Glutamatergic neuron (in vitro differentiated cells): ENCODE data around the gene FSIP2. TPM values are rescaled to one million over a fixed set of nuclear protein-coding genes. Genes with fewer than 3 reads are reported as not detected.

Experiments
- DNase-seq: peaks from one replicate; pipeline ENCODE4 v3.0.0; 2022
- H3K27ac Mint-ChIP-seq: one replicate; pipeline ENCODE4 v1.8.0; 2020; ENCODE audit warnings: mild to moderate bottlenecking, mixed read lengths, inconsistent platforms; ENCODE audit not compliant: unreplicated experiment
- H3K27me3 Mint-ChIP-seq: one replicate; pipeline ENCODE4 v1.8.0; 2020; ENCODE audit warnings: mild to moderate bottlenecking, moderate library complexity, mixed read lengths, inconsistent platforms; ENCODE audit not compliant: unreplicated experiment
- H3K36me3 Mint-ChIP-seq: one replicate; pipeline ENCODE4 v1.8.0; 2020; ENCODE audit warnings: mild to moderate bottlenecking, mixed read lengths, inconsistent platforms; ENCODE audit not compliant: unreplicated experiment
- H3K4me1 Mint-ChIP-seq: one replicate; pipeline ENCODE4 v1.8.0; 2020; ENCODE audit warnings: mild to moderate bottlenecking, low read depth, mixed read lengths, inconsistent platforms; ENCODE audit not compliant: unreplicated experiment
- H3K4me3 Mint-ChIP-seq: one replicate; pipeline ENCODE4 v1.8.0; 2020; ENCODE audit warnings: mild to moderate bottlenecking, mixed read lengths, inconsistent platforms; ENCODE audit not compliant: unreplicated experiment
- H3K9me3 Mint-ChIP-seq: one replicate; pipeline ENCODE4 v1.8.0; 2020; ENCODE audit warnings: mild to moderate bottlenecking, moderate library complexity, mixed read lengths, inconsistent platforms; ENCODE audit not compliant: unreplicated experiment
- long read RNA-seq: library from polyadenylated mRNA; unstranded; transcript quantifications from one replicate; pipeline ENCODE4 v2.0.0, GENCODE V29; 2020; ENCODE audit not compliant: unreplicated experiment
- total RNA-seq: library from RNA; stranded (reverse); fragmentation: NEBNext Ultra II Directional; extraction: Animal tissue kit (Norgen Biotek cat#: 25700); gene quantifications from one replicate; pipeline ENCODE4 v1.2.1, GENCODE V29; 2021; ENCODE audit not compliant: unreplicated experiment
- TF ChIP-seq, protein P1 (sequence below): fragments of 200-600 bp; sonication (generic); IDR thresholded peaks from one replicate; pipeline ENCODE4 v1.5.0; 2021; ENCODE audit not compliant: partially characterized antibody, unreplicated experiment

FSIP2 gene, protein sequence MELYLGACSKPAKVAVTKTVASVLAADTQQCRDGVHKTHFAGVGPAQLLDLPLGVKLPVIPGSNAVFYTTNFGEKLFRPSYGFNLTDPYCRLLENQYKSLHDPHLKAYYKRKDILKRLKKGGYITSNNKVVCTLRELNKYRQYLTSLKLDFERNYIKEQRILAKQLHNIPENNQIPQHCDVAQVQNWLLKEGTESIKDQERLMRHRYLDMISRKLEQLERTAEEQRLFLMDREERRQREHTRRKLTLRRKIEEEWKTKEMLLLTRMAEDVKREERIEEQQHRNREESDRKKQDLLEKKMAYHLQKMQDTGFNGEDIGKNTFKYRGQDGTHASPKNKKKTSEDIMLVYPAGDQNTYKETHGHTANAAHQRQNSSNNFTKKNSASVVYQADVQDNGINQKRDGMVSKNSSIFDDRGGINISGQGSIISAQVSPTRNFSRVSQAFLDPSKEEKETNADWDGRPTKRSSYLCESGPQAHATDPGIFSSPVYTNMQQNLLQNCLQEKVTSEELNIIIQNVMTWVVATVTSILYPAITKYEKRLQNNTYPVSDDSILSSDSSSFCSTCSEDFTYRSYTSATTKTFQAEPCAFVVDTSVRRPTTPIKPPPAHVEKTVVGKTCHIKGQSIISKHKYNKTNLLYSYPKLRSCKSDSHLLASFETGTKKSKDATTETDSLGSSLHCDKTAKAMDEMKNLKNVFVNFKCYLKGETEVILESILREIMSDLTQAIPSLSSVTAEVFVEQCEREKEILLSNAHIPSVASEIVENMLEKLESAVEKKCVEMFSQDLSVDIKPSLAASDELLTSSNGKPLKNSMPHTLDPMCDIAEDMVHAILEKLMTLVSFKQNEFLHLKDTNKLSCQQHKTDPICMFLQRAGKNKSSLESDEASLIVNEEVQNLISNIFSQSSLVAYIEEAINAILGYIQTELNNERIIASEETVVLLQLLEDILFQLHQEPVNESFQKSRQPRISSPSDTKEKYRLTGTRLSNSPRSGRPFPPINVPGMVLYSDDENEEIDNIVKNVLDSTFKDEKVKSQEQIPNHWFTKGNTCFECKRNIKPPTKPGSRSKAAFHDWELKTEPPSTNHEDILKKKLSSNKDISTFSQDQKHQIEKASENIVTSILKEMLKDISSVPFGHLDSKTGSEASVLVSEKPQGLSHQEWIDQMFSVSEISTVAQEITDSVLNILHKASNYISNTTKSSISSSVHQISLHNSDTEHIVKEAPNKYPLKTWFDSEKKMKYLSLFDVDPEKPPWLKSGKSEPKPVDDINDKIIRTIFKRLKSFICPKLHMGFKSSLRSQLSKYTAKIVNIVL (N-terminal part only)
- total RNA-seq = 56.4 TPM
- long read RNA-seq, partial matches to known transcripts = 0 of 2 reads
- long read RNA-seq, other reads (novel, unspliced or antisense) = 2 of 2 reads

DNA sequence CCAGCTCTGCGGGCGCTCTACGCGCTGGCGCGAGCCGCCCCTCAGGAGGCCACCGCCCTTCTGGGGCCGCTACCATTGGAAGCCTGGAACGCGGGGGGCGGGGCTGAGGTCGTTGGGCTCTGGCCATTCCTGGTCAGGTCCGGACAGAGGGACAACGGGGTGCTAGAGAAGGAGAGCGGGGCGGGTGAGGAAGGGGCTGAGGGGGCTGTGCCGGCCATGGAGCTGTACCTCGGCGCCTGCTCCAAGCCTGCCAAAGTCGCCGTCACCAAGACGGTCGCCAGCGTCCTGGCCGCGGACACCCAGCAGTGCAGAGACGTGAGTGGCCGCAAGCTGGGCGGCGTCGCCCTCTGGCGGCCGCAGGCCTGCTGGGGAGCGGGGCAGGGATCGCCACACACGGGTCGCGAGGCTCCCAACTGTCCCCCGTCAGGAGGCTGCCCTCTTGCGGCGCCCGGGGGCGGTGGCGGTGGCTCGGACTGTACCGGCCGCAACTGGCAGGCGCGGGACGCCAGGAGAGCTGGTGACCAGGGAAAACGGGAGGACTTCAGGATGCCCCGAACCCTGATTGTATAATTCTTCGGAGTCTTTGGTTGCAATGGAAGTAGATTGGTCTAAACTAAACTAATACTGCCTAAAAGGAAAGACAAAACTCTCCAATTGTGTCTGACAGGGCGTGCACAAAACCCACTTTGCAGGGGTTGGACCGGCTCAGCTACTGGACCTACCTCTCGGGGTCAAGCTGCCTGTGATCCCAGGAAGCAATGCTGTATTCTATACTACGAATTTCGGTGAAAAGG, at the start of gene FSIP2:
TSS of gene FSIP2 (plus strand) at position 126 of the 794 bp plus-strand sequence. CDS start at position 217, 91 bp downstream.
- peak within 1 kb of the TSS; percentile 30 for H3K27ac Mint-ChIP-seq
- H3K36me3 Mint-ChIP-seq = peaks cover 6% of the 10 kb centered on the region
- peaks cover 4% of the 10 kb centered on the region for H3K9me3 Mint-ChIP-seq
- H3K27me3 Mint-ChIP-seq = no peaks in the 10 kb centered on the region
- TF ChIP-seq, protein P1, sequence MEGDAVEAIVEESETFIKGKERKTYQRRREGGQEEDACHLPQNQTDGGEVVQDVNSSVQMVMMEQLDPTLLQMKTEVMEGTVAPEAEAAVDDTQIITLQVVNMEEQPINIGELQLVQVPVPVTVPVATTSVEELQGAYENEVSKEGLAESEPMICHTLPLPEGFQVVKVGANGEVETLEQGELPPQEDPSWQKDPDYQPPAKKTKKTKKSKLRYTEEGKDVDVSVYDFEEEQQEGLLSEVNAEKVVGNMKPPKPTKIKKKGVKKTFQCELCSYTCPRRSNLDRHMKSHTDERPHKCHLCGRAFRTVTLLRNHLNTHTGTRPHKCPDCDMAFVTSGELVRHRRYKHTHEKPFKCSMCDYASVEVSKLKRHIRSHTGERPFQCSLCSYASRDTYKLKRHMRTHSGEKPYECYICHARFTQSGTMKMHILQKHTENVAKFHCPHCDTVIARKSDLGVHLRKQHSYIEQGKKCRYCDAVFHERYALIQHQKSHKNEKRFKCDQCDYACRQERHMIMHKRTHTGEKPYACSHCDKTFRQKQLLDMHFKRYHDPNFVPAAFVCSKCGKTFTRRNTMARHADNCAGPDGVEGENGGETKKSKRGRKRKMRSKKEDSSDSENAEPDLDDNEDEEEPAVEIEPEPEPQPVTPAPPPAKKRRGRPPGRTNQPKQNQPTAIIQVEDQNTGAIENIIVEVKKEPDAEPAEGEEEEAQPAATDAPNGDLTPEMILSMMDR = peak; percentile 97
- H3K4me3 Mint-ChIP-seq = peak within 1 kb of the TSS; percentile 80
- DNase-seq = peak; percentile 96
- H3K4me1 Mint-ChIP-seq = peaks cover 4% of the 10 kb centered on the region

DNA sequence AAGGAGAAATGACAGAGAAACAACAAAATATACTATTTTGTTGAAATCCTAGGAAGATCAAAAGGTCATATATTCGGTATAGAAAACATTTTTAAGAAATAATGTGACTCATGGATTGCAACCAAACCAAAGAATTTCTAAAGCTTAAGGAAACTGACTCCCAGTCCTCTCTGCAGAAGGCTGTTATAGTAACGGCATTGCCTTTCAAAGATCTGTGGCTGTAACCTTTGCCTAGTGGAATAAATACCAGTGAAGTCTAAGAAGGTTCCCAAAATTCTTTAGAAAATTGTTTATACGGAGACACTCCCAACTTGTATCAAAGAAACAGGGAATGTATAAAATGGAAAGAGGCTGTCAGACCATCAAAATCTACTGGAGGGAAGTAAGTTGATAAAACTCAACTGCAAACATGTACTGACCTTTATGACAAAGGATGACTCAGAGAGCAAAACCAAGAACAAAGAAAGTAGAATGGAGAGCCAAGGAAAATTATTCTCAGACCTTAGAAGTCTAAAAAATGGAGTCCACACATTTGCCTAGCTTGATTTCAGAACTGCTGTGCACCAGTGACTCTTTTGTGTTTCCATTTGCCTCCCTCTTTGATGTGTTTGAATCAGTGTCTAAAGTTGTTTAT, 48.6 kb upstream of the FSIP2 start:
- H3K9me3 Mint-ChIP-seq = peaks cover 8% of the 10 kb centered on the region
- peaks cover 14% of the 10 kb centered on the region for H3K36me3 Mint-ChIP-seq
- DNase-seq = no peak
- H3K27ac Mint-ChIP-seq = no peak overlapping the region
- H3K4me1 Mint-ChIP-seq = no peaks in the 10 kb centered on the region
- TF ChIP-seq, protein P1 = no peak
- H3K4me3 Mint-ChIP-seq = no peak overlapping the region
- H3K27me3 Mint-ChIP-seq = peaks cover 1% of the 10 kb centered on the region

DNA sequence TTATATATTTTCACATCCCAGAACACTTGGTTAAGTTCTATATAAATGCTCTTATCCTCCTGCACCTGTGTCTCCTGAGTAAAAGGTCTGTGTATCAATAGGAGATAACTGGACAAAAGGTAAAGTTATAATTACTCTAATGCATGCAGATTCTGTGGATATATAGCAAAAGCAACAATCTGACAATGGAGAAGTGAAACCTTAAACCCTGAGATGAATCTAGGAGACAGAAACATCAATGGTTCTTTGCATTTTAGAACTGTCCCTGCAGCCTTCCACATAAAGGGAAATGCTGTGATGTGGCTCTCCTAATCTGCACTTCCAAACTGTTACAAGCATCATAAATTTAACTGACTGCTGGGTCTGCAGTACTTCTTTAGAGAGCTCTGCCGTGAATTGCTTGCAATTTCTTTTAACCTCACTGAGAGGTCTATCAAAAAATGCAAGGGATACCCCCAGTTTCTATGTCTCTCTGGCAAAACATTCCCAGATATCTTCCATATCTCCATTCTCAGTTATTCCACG, 42.8 kb upstream of the FSIP2 start:
- no peak for DNase-seq
- Mint-ChIP-seq H3K4me3 (no peak overlapping the region), H3K27me3 (no peaks in the 10 kb centered on the region), H3K27ac (no peak overlapping the region), H3K9me3 (no peaks in the 10 kb centered on the region), H3K36me3 (no peaks in the 10 kb centered on the region), H3K4me1 (no peaks in the 10 kb centered on the region)
- TF ChIP-seq, protein P1 = no peak

DNA sequence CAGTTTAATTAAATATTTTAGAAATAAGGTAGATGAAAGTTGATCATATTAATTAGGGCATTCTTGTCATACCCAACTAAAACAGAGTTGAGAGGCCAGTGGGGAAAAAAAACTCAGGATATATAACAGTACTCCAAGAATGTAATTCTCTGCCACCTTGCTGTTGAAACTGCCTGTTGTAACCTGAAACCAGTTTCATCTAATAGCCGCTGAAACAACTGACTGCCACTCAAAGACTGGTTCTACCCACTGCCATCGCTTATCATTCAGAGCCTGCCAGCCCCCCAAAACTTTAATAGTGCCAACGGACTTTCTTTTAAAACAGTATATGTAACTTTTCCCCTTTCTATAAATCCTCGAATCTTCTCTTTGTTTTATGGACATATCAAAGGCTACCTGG, 37.7 kb upstream of the FSIP2 start:
- Mint-ChIP-seq H3K9me3 (peaks cover 3% of the 10 kb centered on the region), H3K27ac (no peak overlapping the region), H3K4me1 (peaks cover 7% of the 10 kb centered on the region), H3K27me3 (no peaks in the 10 kb centered on the region), H3K4me3 (no peak overlapping the region), H3K36me3 (no peaks in the 10 kb centered on the region)
- TF ChIP-seq, protein P1 = no peak
- DNase-seq = no peak
